Thyroid gland (tissue), 4 donors: ENCODE data around the gene DPYSL5. TPM values are rescaled to one million over a fixed set of nuclear protein-coding genes. Genes with fewer than 3 reads are reported as not detected.

Source experiments
- DNase-seq, 2 donors: peaks; one replicate each; pipeline ENCODE4 v3.0.0-alpha.2; 2019
- H3K27ac ChIP-seq, 3 donors: fragments of 200-600 bp; sonication (generic); 1 replicate in 2 of 3; 2 replicates in 1 of 3; pipeline ENCODE4 v1.5.1; 2016 to 2019; ENCODE audit warnings: mild to moderate bottlenecking in 1 of 3, moderate library complexity in 1 of 3
- H3K27me3 ChIP-seq: fragments of 200-600 bp; sonication (generic); one replicate; pipeline ENCODE4 v1.5.1; 2019
- H3K36me3 ChIP-seq, 2 donors: fragments of 200-600 bp; sonication (generic); one replicate each; pipeline ENCODE4 v1.5.1; 2016 to 2019
- H3K4me1 ChIP-seq, 2 donors: fragments of 200-600 bp; sonication (generic); one replicate each; pipeline ENCODE4 v1.5.1; 2017 to 2019
- H3K4me3 ChIP-seq, 3 donors: fragments of 200-600 bp; sonication (generic); replicated peaks in 1 of 3; 1 replicate in 2 of 3; 2 replicates in 1 of 3; pipeline ENCODE4 v1.5.1; 2016; ENCODE audit warnings: mild to moderate bottlenecking in 1 of 3
- H3K9me3 ChIP-seq: fragments of 200-600 bp; sonication (generic); one replicate; pipeline ENCODE4 v1.5.1; 2017
- CTCF ChIP-seq, 6 experiments: fragments of 200-600 bp in 3 of 6; fragments of 450-650 bp in 3 of 6; sonication (generic) in 3 of 6; IDR thresholded peaks; one replicate each; pipeline ENCODE4 v1.5.1; 2016 to 2019; ENCODE audit warnings: antibody characterized with exemption in 6 of 6, mild to moderate bottlenecking in 2 of 6, inconsistent platforms in 1 of 6, moderate library complexity in 1 of 6
- POLR2A ChIP-seq, 2 donors: fragments of 450-650 bp; IDR thresholded peaks; one replicate each; pipeline ENCODE4 v1.6.1; 2017; ENCODE audit warnings: antibody characterized with exemption in 2 of 2, mild to moderate bottlenecking in 2 of 2, moderate library complexity in 1 of 2
- WGBS, 2 donors: methylation state at CpG; one replicate each; pipeline ENCODE4 v1.1.5; 2017; 5-methylcytosine and 5-hydroxymethylcytosine counted together
- intact Hi-C: fragments of 100-400 bp; cut with DNase I; formaldehyde crosslinking; loops from one replicate; pipeline ENCODE4 v1.15.1; 2023
- total RNA-seq, 4 donors: library from RNA; depleted of rRNA; stranded (reverse); fragments of >200 nt; gene quantifications; one replicate each; pipeline ENCODE4 v1.2.3, GENCODE V29; 2016

The DPYSL5 gene
- total RNA-seq, 4 donors from 2014 or later: not detected

DNA sequence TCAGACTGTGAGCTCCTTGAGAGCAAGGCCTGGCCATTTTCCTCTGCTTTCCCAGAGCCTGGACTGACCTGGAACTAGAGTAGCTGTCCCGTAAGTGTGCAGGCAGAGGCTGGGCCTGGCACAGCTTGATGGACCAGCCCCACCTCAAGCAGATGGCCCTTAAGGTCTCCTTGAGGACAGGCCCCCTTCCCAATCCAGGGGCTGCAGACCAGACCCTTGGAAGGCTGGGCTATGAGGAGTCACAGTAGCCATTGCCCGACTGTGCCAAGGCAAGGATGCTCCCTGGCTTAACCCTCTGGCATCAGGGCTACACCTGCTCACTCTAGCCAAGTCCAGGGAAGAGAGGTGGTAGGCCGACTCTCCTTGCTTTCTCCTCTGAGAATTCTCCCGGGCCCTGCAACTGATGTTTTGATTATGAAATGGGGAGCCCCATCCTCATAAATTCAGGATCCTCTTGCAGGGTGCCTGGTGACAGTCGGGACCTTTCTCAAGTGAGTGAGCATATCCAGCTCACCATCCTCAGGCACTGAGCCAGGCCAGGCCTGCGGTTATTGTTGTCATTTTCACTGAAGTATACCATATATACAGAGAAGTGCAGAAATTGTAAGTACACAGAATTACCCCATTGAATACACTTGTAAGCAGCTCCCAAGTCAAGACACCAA is 51.7 kb downstream of the DPYSL5 start:
- Histone ChIP-seq H3K9me3 (no peaks in the 10 kb centered on the region), H3K36me3 (no peaks in the 10 kb centered on the region), H3K4me1 (no peaks in the 10 kb centered on the region), H3K27ac (no peak overlapping the region), H3K4me3 (no peak overlapping the region), H3K27me3 (no peaks in the 10 kb centered on the region)
- WGBS, 2 donors: 95 to 96% methylated on average over 6 of the region's 6 CpGs
- intact Hi-C loops: no loop called here
- DNase-seq: no peak
- TF ChIP-seq POLR2A (IDR thresholded peaks at IDR 0.05): no peak
- TF ChIP-seq CTCF (IDR thresholded peaks at IDR 0.05): no peak

GRCh38 chr2:26900831-26901321 is 52.9 kb downstream of the DPYSL5 start:
- DNase-seq: no peak
- Histone ChIP-seq H3K27ac (no peak overlapping the region), H3K9me3 (no peaks in the 10 kb centered on the region), H3K4me3 (no peak overlapping the region), H3K4me1 (no peaks in the 10 kb centered on the region), H3K36me3 (no peaks in the 10 kb centered on the region), H3K27me3 (no peaks in the 10 kb centered on the region)
- no peak for TF ChIP-seq CTCF (IDR thresholded peaks at IDR 0.05)
- no peak for TF ChIP-seq POLR2A (IDR thresholded peaks at IDR 0.05)
- 79 to 85% methylated on average over 8 of the region's 8 CpGs for WGBS, 2 donors
- intact Hi-C loops: no loop called here

DNA sequence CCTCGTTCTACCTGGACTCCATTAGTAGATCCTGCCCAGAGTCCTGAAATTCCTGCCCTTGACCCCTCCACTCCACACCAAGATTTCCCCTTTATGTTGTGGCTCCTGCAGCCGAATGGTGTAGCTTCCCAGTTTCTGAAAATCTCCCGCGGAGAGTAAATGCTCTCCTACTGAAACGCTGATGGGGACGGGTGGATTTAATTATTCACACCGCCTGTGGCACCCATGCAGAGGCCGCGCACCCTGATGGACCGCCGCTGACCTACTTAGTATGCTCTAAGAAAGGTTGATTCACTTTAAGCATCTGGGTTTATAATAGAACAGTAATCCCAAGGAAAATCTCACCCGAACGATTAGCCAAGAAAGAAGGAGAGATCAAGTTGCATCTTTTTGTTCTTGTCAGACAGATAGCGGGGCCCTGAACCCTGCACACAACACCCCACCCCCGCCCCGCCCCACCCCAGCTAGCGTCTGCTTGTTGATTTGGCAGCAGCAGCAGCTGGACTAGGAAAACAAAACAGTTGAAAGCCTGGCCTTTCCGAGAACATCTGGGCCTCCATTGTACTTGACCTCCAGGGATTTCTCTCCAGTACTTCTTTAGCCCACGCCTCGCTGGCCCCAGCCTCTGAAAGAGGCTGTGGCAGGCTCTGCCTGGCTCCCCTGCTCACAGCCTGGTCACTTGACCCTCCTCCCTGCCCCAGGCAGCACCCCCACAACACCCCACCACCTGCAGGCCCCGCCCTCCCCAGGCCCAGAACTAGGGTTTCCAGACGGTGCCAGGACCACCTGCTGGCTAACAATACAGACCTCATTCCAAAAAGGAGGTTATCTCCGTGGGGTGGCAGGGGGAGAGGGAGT is 53.6 kb downstream of the DPYSL5 start:
- TF ChIP-seq CTCF (IDR thresholded peaks at IDR 0.05) (no peak), POLR2A (IDR thresholded peaks at IDR 0.05) (no peak)
- DNase-seq: no peak
- H3K4me3 ChIP-seq: no peak overlapping the region
- intact Hi-C loops: no loop called here
- H3K27me3 ChIP-seq: no peaks in the 10 kb centered on the region
- no peaks in the 10 kb centered on the region for H3K4me1 ChIP-seq
- WGBS, 2 donors: 58 to 60% methylated on average over 23 of the region's 23 CpGs
- no peaks in the 10 kb centered on the region for H3K9me3 ChIP-seq
- H3K36me3 ChIP-seq: no peaks in the 10 kb centered on the region
- no peak overlapping the region for H3K27ac ChIP-seq

GRCh38 chr2:26903676-26904075 is 55.7 kb downstream of the DPYSL5 start:
- H3K36me3 ChIP-seq: no peaks in the 10 kb centered on the region
- intact Hi-C loops: no loop called here
- H3K27me3 ChIP-seq: no peaks in the 10 kb centered on the region
- no peak overlapping the region for H3K4me3 ChIP-seq
- no peak for TF ChIP-seq POLR2A (IDR thresholded peaks at IDR 0.05)
- no peak for TF ChIP-seq CTCF (IDR thresholded peaks at IDR 0.05)
- H3K9me3 ChIP-seq: no peaks in the 10 kb centered on the region
- H3K27ac ChIP-seq: no peak overlapping the region
- no peak for DNase-seq
- H3K4me1 ChIP-seq: no peaks in the 10 kb centered on the region
- WGBS, 2 donors: 81 to 92% methylated on average over 5 of the region's 5 CpGs

- no peak for DNase-seq
- no peaks in the 10 kb centered on the region for H3K4me1 ChIP-seq
- WGBS, 2 donors: 82 to 89% methylated on average over 2 of the region's 2 CpGs
- no peaks in the 10 kb centered on the region for H3K9me3 ChIP-seq
- no peak overlapping the region for H3K4me3 ChIP-seq
- TF ChIP-seq POLR2A (IDR thresholded peaks at IDR 0.05): no peak
- no peak for TF ChIP-seq CTCF (IDR thresholded peaks at IDR 0.05)
- no peak overlapping the region for H3K27ac ChIP-seq
- intact Hi-C loops: no loop called here
- no peaks in the 10 kb centered on the region for H3K36me3 ChIP-seq
- H3K27me3 ChIP-seq: no peaks in the 10 kb centered on the region
These were observed 56.9 kb downstream of the DPYSL5 start for GRCh38 chr2:26904839-26905238.
